HEK293 (cell line): ENCODE results near the gene HNRNPA2B1.

Experiments
- CTCF ChIP-seq: fragments of 450-650 bp; formaldehyde crosslinking; IDR thresholded peaks from 2 replicates; pipeline ENCODE4 v1.5.1; 2016; ENCODE audit warnings: missing biosample characterization, missing genetic modification characterization
- REST ChIP-seq: fragments of 450-650 bp; formaldehyde crosslinking; IDR thresholded peaks from 2 replicates; pipeline ENCODE4 v1.5.1; 2016; ENCODE audit warnings: missing biosample characterization, missing genetic modification characterization
- ZEB2 ChIP-seq: fragments of 450-650 bp; formaldehyde crosslinking; IDR thresholded peaks from 2 replicates; pipeline ENCODE4 v1.5.1; 2016; ENCODE audit warnings: missing biosample characterization, missing genetic modification characterization
- ZFP37 ChIP-seq: fragments of 450-650 bp; formaldehyde crosslinking; IDR thresholded peaks from 2 replicates; pipeline ENCODE4 v1.5.1; 2016; ENCODE audit warnings: missing biosample characterization, missing genetic modification characterization
- ZNF280D ChIP-seq: fragments of 450-650 bp; formaldehyde crosslinking; IDR thresholded peaks from 2 replicates; pipeline ENCODE4 v1.5.1; 2016; ENCODE audit warnings: missing biosample characterization, missing genetic modification characterization
- ZNF366 ChIP-seq: fragments of 450-650 bp; formaldehyde crosslinking; conservative IDR thresholded peaks from 2 replicates; pipeline ENCODE4 v1.5.1; 2016; ENCODE audit warnings: missing biosample characterization, missing genetic modification characterization
- ZNF610 ChIP-seq: fragments of 450-650 bp; formaldehyde crosslinking; IDR thresholded peaks from 2 replicates; pipeline ENCODE4 v1.5.1; 2016; ENCODE audit warnings: missing biosample characterization, missing genetic modification characterization, borderline replicate concordance
- ZXDB ChIP-seq: fragments of 450-650 bp; formaldehyde crosslinking; IDR thresholded peaks from 2 replicates; pipeline ENCODE4 v1.5.1; 2016; ENCODE audit warnings: missing biosample characterization, missing genetic modification characterization

- TF ChIP-seq ZNF366 (tag by site-specific recombination) (no peak), CTCF (no peak), ZEB2 (tag by site-specific recombination) (no peak), REST (tag by site-specific recombination) (no peak), ZNF280D (tag by site-specific recombination) (no peak), ZFP37 (tag by site-specific recombination) (no peak), ZXDB (tag by site-specific recombination) (no peak), ZNF610 (no peak)
These were observed 2.5 kb upstream of the HNRNPA2B1 start for GRCh38 chr7:26203016-26203415.
